PC-9 (cell line): ENCODE measurements around the gene NUBP2. TPM values are rescaled to one million over a fixed set of nuclear protein-coding genes. Genes with fewer than 3 reads are reported as not detected.

Experiments used
- BruUV-seq: library from RNA; stranded (reverse); fragments of 400-500 nt; replicated peaks from 2 replicates; lab custom pipeline; 2021; lab: Mats Ljungman, UMichigan
- CTCF ChIA-PET: fragments of 300-600 bp; sonication (Branson Sonifier 250); formaldehyde crosslinking; loops from one replicate; lab custom pipeline; 2022; ENCODE audit warnings: antibody characterized with exemption; lab: Charles Lee
- POLR2A ChIA-PET: fragments of 300-600 bp; sonication (Branson Sonifier 250); formaldehyde crosslinking; loops from one replicate; lab custom pipeline; 2022; ENCODE audit warnings: antibody characterized with exemption; ENCODE audit not compliant: unreplicated experiment; lab: Charles Lee
- DNase-seq, 2 experiments: peaks; one replicate each; pipeline versions ENCODE4 v3.0.0 to v3.0.0-alpha.2; 2015 to 2022; ENCODE audit warnings: mixed read lengths in 1 of 2
- H2AFZ ChIP-seq: fragments of 200-600 bp; sonication (generic); 2 replicates; pipeline ENCODE4 v1.8.1; 2017; ENCODE audit warnings: antibody characterized with exemption
- H3F3A ChIP-seq: fragments of 200-600 bp; sonication (generic); 2 replicates; pipeline ENCODE4 v1.8.1; 2017; ENCODE audit warnings: antibody characterized with exemption, mild to moderate bottlenecking, low read depth; ENCODE audit not compliant: insufficient read depth
- H3K27ac ChIP-seq: fragments of 200-600 bp; sonication (generic); 2 replicates; pipeline ENCODE4 v1.6.1; 2016; ENCODE audit warnings: mixed run types
- H3K27me3 ChIP-seq: fragments of 200-600 bp; sonication (generic); 2 replicates; pipeline ENCODE4 v1.6.1; 2016; ENCODE audit warnings: low read depth, mixed run types; ENCODE audit not compliant: insufficient read depth
- H3K36me3 ChIP-seq: fragments of 200-600 bp; sonication (generic); 2 replicates; pipeline ENCODE4 v1.6.1; 2016; ENCODE audit warnings: low read depth, mixed run types
- H3K4me1 ChIP-seq: fragments of 200-600 bp; sonication (generic); replicated peaks from 2 replicates; pipeline ENCODE4 v1.6.1; 2016; ENCODE audit warnings: mixed run types; ENCODE audit not compliant: insufficient read depth
- H3K4me2 ChIP-seq: fragments of 200-600 bp; sonication (generic); 2 replicates; pipeline ENCODE4 v1.6.1; 2017; ENCODE audit warnings: mixed run types
- H3K4me3 ChIP-seq: fragments of 200-600 bp; sonication (generic); 2 replicates; pipeline ENCODE4 v1.6.1; 2016; ENCODE audit warnings: mixed run types
- H3K79me2 ChIP-seq: fragments of 200-600 bp; sonication (generic); 2 replicates; pipeline ENCODE4 v1.6.1; 2017; ENCODE audit warnings: low read depth, mixed run types
- H3K9me2 ChIP-seq: fragments of 200-600 bp; sonication (generic); 2 replicates; pipeline ENCODE4 v1.8.1; 2017; ENCODE audit warnings: mild to moderate bottlenecking; ENCODE audit not compliant: insufficient read depth
- H3K9me3 ChIP-seq: fragments of 200-600 bp; sonication (generic); 2 replicates; pipeline ENCODE4 v1.8.1; 2016; ENCODE audit warnings: low read depth; ENCODE audit not compliant: insufficient read depth
- H4K20me1 ChIP-seq: fragments of 200-600 bp; sonication (generic); 2 replicates; pipeline ENCODE4 v1.8.1; 2017; ENCODE audit not compliant: insufficient read depth
- CTCF ChIP-seq: fragments of 200-600 bp; sonication (generic); conservative IDR thresholded peaks from 2 replicates; pipeline ENCODE4 v1.6.1; 2017; ENCODE audit warnings: mixed run types, antibody characterized with exemption, mild to moderate bottlenecking, moderate library complexity
- EZH2 ChIP-seq: fragments of 200-600 bp; sonication (generic); IDR thresholded peaks from 2 replicates; pipeline ENCODE4 v1.8.0; 2017; ENCODE audit warnings: antibody characterized with exemption, low read depth
- intact Hi-C: fragments of 100-400 bp; cut with micrococcal nuclease; formaldehyde crosslinking; loops from one replicate; pipeline ENCODE4 v1.10.0; 2022; ENCODE audit not compliant: unreplicated experiment
- total RNA-seq: library from RNA; stranded (reverse); gene quantifications from 2 replicates; pipeline ENCODE4 v1.2.3, GENCODE V29; 2021

The NUBP2 gene
- total RNA-seq, 1 experiment from 2014 or later: 80.0 TPM

- ChIA-PET CTCF (no interaction called here), POLR2A (no interaction called here)
- Histone ChIP-seq H3K9me3 (no peaks in the 10 kb centered on the region), H3K79me2 (no peaks in the 10 kb centered on the region), H3K36me3 (no peaks in the 10 kb centered on the region), H3K27ac (no peak overlapping the region), H3F3A (peaks cover 6% of the 10 kb centered on the region; the same call in 1 of the 2 replicates), H2AFZ (no peak overlapping the region), H3K4me2 (no peak overlapping the region), H3K27me3 (no peaks in the 10 kb centered on the region), H3K9me2 (no peaks in the 10 kb centered on the region), H3K4me1 (no peaks in the 10 kb centered on the region), H4K20me1 (no peaks in the 10 kb centered on the region), H3K4me3 (no peak overlapping the region)
- no peak for TF ChIP-seq EZH2
- no peak for TF ChIP-seq CTCF
- DNase-seq: no peak
- intact Hi-C loops: no loop called here
- BruUV-seq: no TSS peak
Measured at GRCh38 chr16:1809281-1809801, 26.6 kb downstream of the NUBP2 start.

- ChIA-PET POLR2A (no interaction called here), CTCF (no interaction called here)
- no peak overlapping the region for H3K4me3 ChIP-seq
- no peaks in the 10 kb centered on the region for H3K9me2 ChIP-seq
- no peak overlapping the region for H2AFZ ChIP-seq
- no peak overlapping the region for H3K4me2 ChIP-seq
- no peaks in the 10 kb centered on the region for H3K4me1 ChIP-seq
- no peak for TF ChIP-seq CTCF
- no peak for TF ChIP-seq EZH2
- H4K20me1 ChIP-seq: no peaks in the 10 kb centered on the region
- no peak for DNase-seq
- no TSS peak for BruUV-seq
- no peaks in the 10 kb centered on the region for H3K9me3 ChIP-seq
- no peaks in the 10 kb centered on the region for H3K79me2 ChIP-seq
- no peaks in the 10 kb centered on the region for H3K27me3 ChIP-seq
- H3K36me3 ChIP-seq: no peaks in the 10 kb centered on the region
- no peak overlapping the region for H3K27ac ChIP-seq
- intact Hi-C loops: no loop called here
- peaks cover 6% of the 10 kb centered on the region; the same call in 1 of the 2 replicates for H3F3A ChIP-seq
Measured at GRCh38 chr16:1810106-1810505, 27.3 kb downstream of the NUBP2 start.

- Histone ChIP-seq H3K27me3 (no peaks in the 10 kb centered on the region), H3K4me3 (no peak overlapping the region), H4K20me1 (no peaks in the 10 kb centered on the region), H3K79me2 (no peaks in the 10 kb centered on the region), H2AFZ (no peak overlapping the region), H3K4me2 (no peak overlapping the region), H3K9me3 (no peaks in the 10 kb centered on the region), H3K36me3 (no peaks in the 10 kb centered on the region), H3K4me1 (no peaks in the 10 kb centered on the region), H3K9me2 (no peaks in the 10 kb centered on the region), H3K27ac (no peak overlapping the region), H3F3A (peaks cover 9% of the 10 kb centered on the region; the same call in 1 of the 2 replicates)
- CTCF ChIA-PET: no interaction called here
- DNase-seq: no peak
- TF ChIP-seq CTCF (no peak), EZH2 (no peak)
- POLR2A ChIA-PET: no interaction called here
- BruUV-seq: no TSS peak
- intact Hi-C loops: no loop called here
Measured at GRCh38 chr16:1810536-1810935, 27.8 kb downstream of the NUBP2 start.
